ENCODE measurements around the gene MYL9.
A peak's percentile ranks its signal among the peaks of the same experiment; 100 is the strongest.
"Not testable (repeated sequence)": the region's sequence is repeated elsewhere in the genome, so short reads cannot be mapped to it uniquely, and the experiment has no call there.

MYL9 gene

GRCh38 chr20:36549942-36550789 lies 8.8 kb downstream of the MYL9 start:
- in situ Hi-C loops (cut with MboI; ENCODE audit: low sequenced_read_pairs) = no loop called here
- no peaks in the 10 kb centered on the region for H3K36me3 ChIP-seq (replicated peaks)
- H3K4me3 ChIP-seq = no peak overlapping the region
- H3K27me3 ChIP-seq (ENCODE audit: low read depth) = no peaks in the 10 kb centered on the region
- no peaks in the 10 kb centered on the region for H3K4me1 ChIP-seq
- no peaks in the 10 kb centered on the region for H3K9me3 ChIP-seq
- DNase-seq (ENCODE audit: low spot score in 2 of 2) = no peak

GRCh38 chr20:36550790-36551299 lies 9.5 kb downstream of the MYL9 start:
- in situ Hi-C loops (cut with MboI; ENCODE audit: low sequenced_read_pairs) = no loop called here
- Histone ChIP-seq H3K4me1 (no peaks in the 10 kb centered on the region), H3K36me3 (replicated peaks) (no peaks in the 10 kb centered on the region)

DNA sequence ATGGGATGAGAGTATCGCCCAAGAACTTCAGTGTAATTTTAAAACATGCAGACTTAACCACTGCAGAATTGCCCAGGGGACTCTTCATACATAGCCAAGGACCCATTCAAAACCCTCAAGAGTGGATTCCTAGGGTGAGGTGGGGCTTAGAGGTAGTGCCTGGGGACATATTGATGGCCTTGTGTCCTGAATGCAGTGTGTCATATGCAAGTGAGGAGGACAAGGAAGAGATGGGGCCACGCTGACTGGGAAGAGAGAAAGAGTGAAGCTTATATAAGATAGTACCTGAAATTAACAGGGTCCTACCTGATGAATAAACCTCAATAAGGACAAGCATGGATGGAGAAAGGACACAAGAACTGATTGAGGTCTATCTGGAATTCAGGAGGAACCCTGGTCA lies 13.9 kb downstream of the MYL9 start:
- H3K36me3 ChIP-seq (replicated peaks) = no peaks in the 10 kb centered on the region
- no peaks in the 10 kb centered on the region for H3K4me1 ChIP-seq
- no peaks in the 10 kb centered on the region for H3K9me3 ChIP-seq
- H3K27me3 ChIP-seq (ENCODE audit: low read depth) = no peaks in the 10 kb centered on the region
- in situ Hi-C loops (cut with MboI; ENCODE audit: low sequenced_read_pairs) = loop anchor here (5.0 kb wide), 1 partner anchor 47 kb away; no protein-coding TSS in a partner anchor
- no peak for DNase-seq (ENCODE audit: low spot score in 2 of 2)
- H3K4me3 ChIP-seq = no peak overlapping the region

More at GRCh38 chr20:36550790-36551299, 9.5 kb downstream of the MYL9 start:
- Histone ChIP-seq H3K4me3 (no peak overlapping the region), H3K27me3 (ENCODE audit: low read depth) (no peaks in the 10 kb centered on the region), H3K9me3 (no peaks in the 10 kb centered on the region)
- no peak for DNase-seq (ENCODE audit: low spot score in 2 of 2)

GRCh38 chr20:36562724-36563123 lies 21.4 kb downstream of the MYL9 start:
- Histone ChIP-seq H3K9me3 (no peaks in the 10 kb centered on the region; the same call in 1 of the 2 replicates), H3K4me1 (no peaks in the 10 kb centered on the region), H3K36me3 (replicated peaks) (no peaks in the 10 kb centered on the region), H3K27me3 (ENCODE audit: low read depth) (no peaks in the 10 kb centered on the region), H3K4me3 (no peak overlapping the region)
- no peak for DNase-seq (ENCODE audit: low spot score in 2 of 2)
- in situ Hi-C loops (cut with MboI; ENCODE audit: low sequenced_read_pairs) = no loop called here

GRCh38 chr20:36563374-36563773 lies 22.1 kb downstream of the MYL9 start:
- Histone ChIP-seq H3K27me3 (ENCODE audit: low read depth) (no peaks in the 10 kb centered on the region), H3K4me1 (no peaks in the 10 kb centered on the region), H3K4me3 (no peak overlapping the region), H3K9me3 (no peaks in the 10 kb centered on the region; the same call in 1 of the 2 replicates), H3K36me3 (replicated peaks) (no peaks in the 10 kb centered on the region)
- DNase-seq (ENCODE audit: low spot score in 2 of 2) = no peak
- in situ Hi-C loops (cut with MboI; ENCODE audit: low sequenced_read_pairs) = no loop called here

GRCh38 chr20:36564078-36564725 lies 22.9 kb downstream of the MYL9 start:
- H3K4me1 ChIP-seq; H3K4me3 ChIP-seq; H3K9me3 ChIP-seq; DNase-seq (ENCODE audit: low spot score in 2 of 2); H3K36me3 ChIP-seq (replicated peaks); H3K27me3 ChIP-seq (ENCODE audit: low read depth); in situ Hi-C loops (cut with MboI; ENCODE audit: low sequenced_read_pairs): not testable (repeated sequence)

GRCh38 chr20:36564726-36565121 lies 23.4 kb downstream of the MYL9 start:
- H3K9me3 ChIP-seq; DNase-seq (ENCODE audit: low spot score in 2 of 2); H3K4me3 ChIP-seq; H3K27me3 ChIP-seq (ENCODE audit: low read depth); in situ Hi-C loops (cut with MboI; ENCODE audit: low sequenced_read_pairs); H3K4me1 ChIP-seq; H3K36me3 ChIP-seq (replicated peaks): not testable (repeated sequence)

- Histone ChIP-seq H3K4me3 (no peak overlapping the region), H3K36me3 (replicated peaks) (no peaks in the 10 kb centered on the region), H3K4me1 (no peaks in the 10 kb centered on the region), H3K27me3 (ENCODE audit: low read depth) (no peaks in the 10 kb centered on the region), H3K9me3 (no peaks in the 10 kb centered on the region; the same call in 1 of the 2 replicates)
- DNase-seq (ENCODE audit: low spot score in 2 of 2) = no peak
- in situ Hi-C loops (cut with MboI; ENCODE audit: low sequenced_read_pairs) = no loop called here
These were observed 24.2 kb downstream of the MYL9 start for GRCh38 chr20:36565520-36565919.

GRCh38 chr20:36569847-36570429 lies 28.6 kb downstream of the MYL9 start:
- H3K36me3 ChIP-seq (replicated peaks) = no peaks in the 10 kb centered on the region
- DNase-seq (ENCODE audit: low spot score in 2 of 2) = no peak
- H3K27me3 ChIP-seq (ENCODE audit: low read depth) = no peaks in the 10 kb centered on the region
- in situ Hi-C loops (cut with MboI; ENCODE audit: low sequenced_read_pairs) = no loop called here
- H3K4me1 ChIP-seq = peaks cover 19% of the 10 kb centered on the region
- no peak overlapping the region for H3K4me3 ChIP-seq
- no peaks in the 10 kb centered on the region; the same call in 1 of the 2 replicates for H3K9me3 ChIP-seq

DNA sequence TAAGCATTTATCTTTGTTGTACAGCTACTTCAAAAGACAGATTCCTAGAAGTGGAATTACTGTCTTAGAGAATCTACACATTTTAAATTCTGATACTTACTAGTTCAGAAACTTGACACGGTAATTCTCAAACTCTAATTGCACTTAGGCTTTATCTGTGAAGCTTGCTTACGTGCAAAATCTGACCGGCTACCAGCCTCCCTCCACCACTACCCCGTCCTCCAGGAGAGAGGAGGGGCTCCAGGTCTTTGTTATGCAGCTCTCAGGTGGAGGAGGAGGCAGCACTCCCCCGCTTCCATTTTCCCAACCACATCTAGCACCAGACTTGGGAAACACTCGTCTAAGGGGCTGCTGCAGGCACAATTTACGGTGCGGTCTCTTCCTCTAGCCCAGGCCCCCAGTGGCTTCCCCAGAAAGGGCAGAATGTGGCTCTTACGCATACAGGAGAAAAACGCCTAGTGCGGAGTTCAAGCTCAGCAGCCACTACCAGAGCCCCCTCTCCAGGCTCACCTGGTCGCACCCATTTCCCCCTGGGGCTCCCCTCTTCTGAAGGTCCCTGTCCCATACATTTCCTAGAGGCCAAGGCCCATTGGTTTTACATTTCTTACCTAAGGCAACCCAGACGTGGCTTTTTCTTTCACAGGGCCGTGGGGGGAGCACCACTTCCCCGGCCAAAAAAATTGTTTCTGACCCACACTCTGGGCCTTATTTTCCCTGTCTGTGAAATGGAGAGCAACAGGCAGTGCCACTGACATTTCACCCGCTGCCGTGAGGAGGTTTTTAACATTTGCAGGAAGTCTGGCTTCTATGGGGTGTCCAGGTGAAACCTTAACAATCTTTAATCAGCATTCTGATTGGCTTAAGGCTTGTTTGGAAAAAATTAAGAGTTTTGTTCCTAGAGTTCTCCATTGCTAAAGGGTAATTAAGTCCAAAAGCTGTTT lies 30.5 kb downstream of the MYL9 start:
- in situ Hi-C loops (cut with MboI; ENCODE audit: low sequenced_read_pairs) = no loop called here
- H3K36me3 ChIP-seq (replicated peaks) = no peaks in the 10 kb centered on the region; the same call in 1 of the 2 replicates
- H3K4me3 ChIP-seq = peak overlapping the region; percentile 64
- H3K9me3 ChIP-seq = no peaks in the 10 kb centered on the region
- peaks cover 24% of the 10 kb centered on the region for H3K4me1 ChIP-seq
- peak; percentile 71 to 81 for DNase-seq (ENCODE audit: low spot score in 2 of 2)
- no peaks in the 10 kb centered on the region for H3K27me3 ChIP-seq (ENCODE audit: low read depth)

DNA sequence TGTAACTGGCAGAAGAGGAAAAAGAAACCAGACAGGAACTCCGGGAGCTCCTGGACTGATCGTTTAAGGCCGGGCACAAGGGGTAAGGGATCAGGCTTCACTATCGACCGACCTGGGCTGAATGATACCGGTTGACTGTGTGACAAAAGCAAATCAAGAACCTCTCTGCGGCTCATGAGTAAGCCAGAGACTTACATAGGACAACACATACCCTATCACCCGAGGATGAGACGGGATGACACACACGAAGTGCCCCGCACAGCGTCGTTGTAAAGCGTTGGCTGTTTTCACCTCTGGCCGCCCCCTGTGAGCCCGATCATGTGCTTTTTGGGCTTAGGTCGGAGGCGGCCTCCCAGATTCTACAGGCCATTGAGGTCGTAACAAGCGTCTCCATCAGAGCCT lies 31.4 kb downstream of the MYL9 start:
- no peaks in the 10 kb centered on the region; the same call in 1 of the 2 replicates for H3K36me3 ChIP-seq (replicated peaks)
- H3K9me3 ChIP-seq = no peaks in the 10 kb centered on the region
- DNase-seq (ENCODE audit: low spot score in 2 of 2) = peak; percentile 19 to 48
- in situ Hi-C loops (cut with MboI; ENCODE audit: low sequenced_read_pairs) = no loop called here
- H3K4me3 ChIP-seq = peak overlapping the region; percentile 64
- peaks cover 24% of the 10 kb centered on the region for H3K4me1 ChIP-seq
- H3K27me3 ChIP-seq (ENCODE audit: low read depth) = no peaks in the 10 kb centered on the region

- Histone ChIP-seq H3K36me3 (replicated peaks) (peaks cover under 1% of the 10 kb centered on the region), H3K27me3 (ENCODE audit: low read depth) (no peaks in the 10 kb centered on the region), H3K4me3 (peak within 1 kb of the TSS; percentile 88), H3K9me3 (no peaks in the 10 kb centered on the region), H3K4me1 (peaks cover 24% of the 10 kb centered on the region)
- in situ Hi-C loops (cut with MboI; ENCODE audit: low sequenced_read_pairs) = no loop called here
- peak; percentile 87 to 93 for DNase-seq (ENCODE audit: low spot score in 2 of 2)
These were observed 31.9 kb downstream of the MYL9 start, which contains the start of gene TGIF2 for GRCh38 chr20:36573103-36573797. Gene TGIF2, plus strand, starts transcription at chr20:36573597. Its CDS starts 5,178 bp downstream, at chr20:36578775.

Data from HAP-1 (cell line).